ENCODE data around the gene HBEGF. TPM values are rescaled to one million over a fixed set of nuclear protein-coding genes. Genes with fewer than 3 reads are reported as not detected.

HBEGF gene
- total RNA-seq, 1 donor from 2014 or later: 2.2 TPM

DNA sequence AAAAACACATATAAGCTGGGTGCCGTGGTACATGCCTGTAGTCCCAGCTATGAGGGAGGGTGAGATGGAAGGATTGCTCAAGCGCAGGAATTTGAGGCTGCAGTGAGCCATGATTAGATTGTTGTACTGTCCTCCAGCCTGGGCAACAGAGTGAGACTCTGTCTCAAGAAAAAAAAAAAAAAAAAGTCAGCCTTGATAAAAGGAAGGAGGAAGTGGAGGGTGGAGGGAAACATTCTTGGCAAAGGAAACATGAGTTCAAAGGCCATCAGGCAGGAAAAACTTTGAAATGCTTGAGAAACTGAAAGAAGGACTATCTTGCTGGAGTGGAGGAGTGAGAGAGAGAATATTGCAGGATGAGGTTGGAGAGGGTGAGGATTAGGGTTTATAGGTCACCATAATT lies 36.9 kb upstream of the HBEGF start:
- Mint-ChIP-seq H3K4me1 (peaks cover 5% of the 10 kb centered on the region), H3K27ac (ENCODE audit: unreplicated experiment) (no peak overlapping the region), H3K9me3 (no peaks in the 10 kb centered on the region), H3K27me3 (ENCODE audit: low read depth) (no peaks in the 10 kb centered on the region), H3K4me3 (no peak overlapping the region), H3K36me3 (ENCODE audit: low read depth) (no peaks in the 10 kb centered on the region)
- TF ChIP-seq, protein P1, sequence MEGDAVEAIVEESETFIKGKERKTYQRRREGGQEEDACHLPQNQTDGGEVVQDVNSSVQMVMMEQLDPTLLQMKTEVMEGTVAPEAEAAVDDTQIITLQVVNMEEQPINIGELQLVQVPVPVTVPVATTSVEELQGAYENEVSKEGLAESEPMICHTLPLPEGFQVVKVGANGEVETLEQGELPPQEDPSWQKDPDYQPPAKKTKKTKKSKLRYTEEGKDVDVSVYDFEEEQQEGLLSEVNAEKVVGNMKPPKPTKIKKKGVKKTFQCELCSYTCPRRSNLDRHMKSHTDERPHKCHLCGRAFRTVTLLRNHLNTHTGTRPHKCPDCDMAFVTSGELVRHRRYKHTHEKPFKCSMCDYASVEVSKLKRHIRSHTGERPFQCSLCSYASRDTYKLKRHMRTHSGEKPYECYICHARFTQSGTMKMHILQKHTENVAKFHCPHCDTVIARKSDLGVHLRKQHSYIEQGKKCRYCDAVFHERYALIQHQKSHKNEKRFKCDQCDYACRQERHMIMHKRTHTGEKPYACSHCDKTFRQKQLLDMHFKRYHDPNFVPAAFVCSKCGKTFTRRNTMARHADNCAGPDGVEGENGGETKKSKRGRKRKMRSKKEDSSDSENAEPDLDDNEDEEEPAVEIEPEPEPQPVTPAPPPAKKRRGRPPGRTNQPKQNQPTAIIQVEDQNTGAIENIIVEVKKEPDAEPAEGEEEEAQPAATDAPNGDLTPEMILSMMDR (conservative IDR thresholded peaks at IDR 0.05): no peak
- DNase-seq (ENCODE audit: low read depth, low spot score): no peak

DNA sequence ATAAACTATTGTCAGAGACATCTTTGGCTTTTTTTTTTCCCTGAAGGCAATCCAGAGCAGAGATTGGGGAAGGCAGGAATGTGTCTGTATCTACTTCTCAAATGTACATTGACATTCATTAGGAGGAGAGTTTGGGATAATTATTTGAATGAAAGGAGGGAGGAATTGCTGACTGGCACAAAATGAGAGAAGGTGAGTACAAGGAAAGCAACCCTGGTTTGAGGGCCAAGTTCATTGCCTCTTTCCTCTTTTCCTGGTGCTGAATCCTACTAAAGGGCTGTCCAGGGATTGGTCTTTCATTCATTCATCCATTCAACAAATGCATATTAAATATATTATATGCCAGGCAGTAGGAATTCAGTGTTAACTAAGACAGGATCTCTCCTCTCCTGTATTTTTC lies 36.5 kb upstream of the HBEGF start:
- Mint-ChIP-seq H3K27ac (ENCODE audit: unreplicated experiment) (no peak overlapping the region), H3K27me3 (ENCODE audit: low read depth) (no peaks in the 10 kb centered on the region), H3K36me3 (ENCODE audit: low read depth) (no peaks in the 10 kb centered on the region), H3K4me3 (no peak overlapping the region), H3K9me3 (no peaks in the 10 kb centered on the region), H3K4me1 (peaks cover 5% of the 10 kb centered on the region)
- DNase-seq (ENCODE audit: low read depth, low spot score): no peak
- TF ChIP-seq, protein P1 (conservative IDR thresholded peaks at IDR 0.05): no peak

DNA sequence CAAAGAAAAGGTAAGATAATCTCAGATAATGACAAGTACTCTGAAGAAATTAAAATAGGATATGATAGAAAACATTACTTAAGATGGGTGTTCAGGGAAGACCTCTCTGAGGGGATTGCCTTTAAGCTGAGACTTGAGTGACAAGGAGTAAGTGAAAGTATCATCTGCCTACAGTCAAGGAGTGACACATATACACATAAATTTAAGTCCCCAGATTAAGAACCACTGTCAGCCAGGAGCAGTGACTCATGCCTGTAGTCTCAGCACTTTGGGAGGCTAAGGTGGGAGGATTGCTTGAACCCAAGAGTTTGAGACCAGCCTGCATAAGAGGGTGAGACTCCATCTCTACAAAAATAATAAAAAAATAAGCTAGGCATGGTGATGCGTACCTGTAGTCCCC lies 35.6 kb upstream of the HBEGF start:
- Mint-ChIP-seq H3K9me3 (no peaks in the 10 kb centered on the region), H3K27me3 (ENCODE audit: low read depth) (no peaks in the 10 kb centered on the region), H3K4me3 (no peak overlapping the region), H3K36me3 (ENCODE audit: low read depth) (no peaks in the 10 kb centered on the region), H3K27ac (ENCODE audit: unreplicated experiment) (no peak overlapping the region), H3K4me1 (peaks cover 5% of the 10 kb centered on the region)
- no peak for DNase-seq (ENCODE audit: low read depth, low spot score)
- TF ChIP-seq, protein P1 (conservative IDR thresholded peaks at IDR 0.05): no peak

DNA sequence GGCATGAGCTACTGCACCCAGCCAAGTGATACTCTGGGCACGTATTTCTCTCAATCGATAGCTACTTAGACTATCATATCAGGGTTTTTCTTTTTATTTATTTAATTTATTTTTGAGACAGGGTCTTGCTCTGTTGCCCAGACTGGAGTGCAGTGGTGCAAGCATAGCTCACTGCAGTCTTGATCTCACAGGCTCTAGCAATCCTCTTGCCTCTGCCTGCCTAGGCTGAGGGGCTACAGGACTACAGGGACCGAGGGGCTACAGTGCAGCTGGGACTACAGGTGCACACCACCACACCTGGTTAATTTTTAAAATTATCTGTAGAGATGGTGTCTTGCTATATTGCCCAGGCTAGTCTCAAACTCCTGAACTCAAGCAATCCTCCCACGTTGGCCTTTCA lies 34.9 kb upstream of the HBEGF start:
- TF ChIP-seq, protein P1 (conservative IDR thresholded peaks at IDR 0.05): no peak
- Mint-ChIP-seq H3K9me3 (no peaks in the 10 kb centered on the region), H3K4me3 (no peak overlapping the region), H3K27me3 (ENCODE audit: low read depth) (no peaks in the 10 kb centered on the region), H3K27ac (ENCODE audit: unreplicated experiment) (no peak overlapping the region), H3K36me3 (ENCODE audit: low read depth) (no peaks in the 10 kb centered on the region), H3K4me1 (peaks cover 5% of the 10 kb centered on the region)
- no peak for DNase-seq (ENCODE audit: low read depth, low spot score)

DNA sequence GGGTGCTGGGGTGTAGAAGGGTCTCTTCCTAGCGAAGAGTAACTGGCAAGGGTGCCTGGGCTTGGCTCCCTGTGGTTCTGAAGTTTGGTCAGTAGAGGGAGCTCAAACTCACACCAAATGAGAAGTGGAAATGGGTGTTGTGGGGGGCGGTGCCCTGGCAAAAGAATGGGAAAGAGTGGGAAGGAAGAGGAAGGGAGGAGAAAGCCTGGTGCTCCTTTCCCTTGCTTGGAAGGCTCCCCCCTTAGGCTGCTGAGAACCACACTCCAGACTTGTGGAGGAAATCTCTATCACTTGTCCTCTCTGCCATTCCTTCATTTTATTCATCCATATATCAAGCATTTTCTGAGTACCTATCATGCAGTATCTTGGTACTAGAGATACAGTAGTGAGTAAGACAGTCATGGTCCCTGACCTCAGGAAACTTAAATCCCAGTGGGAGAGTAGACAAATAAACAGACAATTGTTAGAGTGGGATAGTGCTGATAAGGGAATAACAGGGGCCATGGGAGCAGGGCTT lies 26.6 kb upstream of the HBEGF start:
- H3K4me3 Mint-ChIP-seq: no peak overlapping the region
- peak; percentile 61 for DNase-seq (ENCODE audit: low read depth, low spot score)
- no peaks in the 10 kb centered on the region for H3K9me3 Mint-ChIP-seq
- H3K4me1 Mint-ChIP-seq: peaks cover 7% of the 10 kb centered on the region
- TF ChIP-seq, protein P1 (conservative IDR thresholded peaks at IDR 0.05): peak; percentile 79
- no peaks in the 10 kb centered on the region for H3K27me3 Mint-ChIP-seq (ENCODE audit: low read depth)
- no peaks in the 10 kb centered on the region for H3K36me3 Mint-ChIP-seq (ENCODE audit: low read depth)
- H3K27ac Mint-ChIP-seq (ENCODE audit: unreplicated experiment): no peak overlapping the region

Measured in neural crest cell (in vitro differentiated cells).